Caco-2 (cell line): Measurements from ENCODE around the gene CEBPA. TPM values are rescaled to one million over a fixed set of nuclear protein-coding genes. Genes with fewer than 3 reads are reported as not detected.
A peak's percentile ranks its signal among the peaks of the same experiment; 100 is the strongest.

Source experiments
- BruUV-seq: library from RNA; stranded (reverse); fragments of 400-500 nt; replicated peaks from 2 replicates; lab custom pipeline; 2021; lab: Mats Ljungman, UMichigan
- CTCF ChIA-PET: fragments of 300-600 bp; sonication (Branson Sonifier 250); formaldehyde crosslinking; loops from one replicate; lab custom pipeline; 2022; ENCODE audit warnings: antibody characterized with exemption; lab: Charles Lee
- POLR2A ChIA-PET: fragments of 300-600 bp; sonication (Branson Sonifier 250); formaldehyde crosslinking; loops from one replicate; lab custom pipeline; 2022; ENCODE audit warnings: antibody characterized with exemption; lab: Charles Lee
- DNase-seq, 2 experiments: peaks; one replicate each; pipeline versions ENCODE4 v3.0.0 to v3.0.0-alpha.2; 2020 to 2022
- H3K27me3 ChIP-seq: replicated peaks from 2 replicates; pipeline ENCODE4 v1.6.0; 2011; ENCODE audit warnings: low read length; ENCODE audit not compliant: control insufficient read depth, insufficient read depth
- H3K36me3 ChIP-seq: 2 replicates; pipeline ENCODE4 v1.5.1; 2011; ENCODE audit warnings: low read length; ENCODE audit not compliant: control insufficient read depth, insufficient read depth
- H3K4me1 ChIP-seq: fragments of 250-450 bp; sonication (Bioruptor Pico); 2 replicates; pipeline ENCODE4 v1.5.1; 2020; ENCODE audit warnings: mild to moderate bottlenecking
- H3K4me3 ChIP-seq: 2 replicates; pipeline ENCODE4 v1.5.1; 2011; ENCODE audit warnings: low read depth, mild to moderate bottlenecking, control low read depth, low read length
- H3K9me3 ChIP-seq: fragments of 250-450 bp; sonication (Bioruptor Pico); 2 replicates; pipeline ENCODE4 v1.5.1; 2020; ENCODE audit warnings: mild to moderate bottlenecking, moderate library complexity
- H3K27ac Mint-ChIP-seq: one replicate; pipeline ENCODE4 v1.8.0; 2022; ENCODE audit warnings: mixed read lengths; ENCODE audit not compliant: unreplicated experiment
- H3K27me3 Mint-ChIP-seq: one replicate; pipeline ENCODE4 v1.8.0; 2022; ENCODE audit warnings: mixed read lengths; ENCODE audit not compliant: insufficient read depth, unreplicated experiment
- H3K36me3 Mint-ChIP-seq: one replicate; pipeline ENCODE4 v1.8.0; 2022; ENCODE audit warnings: mild to moderate bottlenecking, mixed read lengths; ENCODE audit not compliant: insufficient read depth, unreplicated experiment
- H3K4me1 Mint-ChIP-seq: one replicate; pipeline ENCODE4 v1.8.0; 2022; ENCODE audit warnings: low read depth, mixed read lengths; ENCODE audit not compliant: unreplicated experiment
- H3K4me3 Mint-ChIP-seq: one replicate; pipeline ENCODE4 v1.8.0; 2022; ENCODE audit warnings: mild to moderate bottlenecking, moderate library complexity, mixed read lengths; ENCODE audit not compliant: unreplicated experiment
- H3K9me3 Mint-ChIP-seq: one replicate; pipeline ENCODE4 v1.8.0; 2022; ENCODE audit warnings: mixed read lengths; ENCODE audit not compliant: unreplicated experiment
- intact Hi-C: fragments of 100-400 bp; cut with micrococcal nuclease; formaldehyde crosslinking; loops from one replicate; pipeline ENCODE4 v1.10.0; 2022; ENCODE audit not compliant: unreplicated experiment
- total RNA-seq: library from RNA; stranded (reverse); gene quantifications from 2 replicates; pipeline ENCODE4 v1.2.3, GENCODE V29; 2022
- TF ChIP-seq, protein P1 (sequence below), 2 experiments: fragments of 200-600 bp in 1 of 2; IDR thresholded peaks; 1 replicate in 1 of 2; 2 replicates in 1 of 2; pipeline versions ENCODE4 v1.5.1 to v1.8.0; 2011 to 2022; ENCODE audit warnings: antibody characterized with exemption in 1 of 2, control low read depth in 1 of 2, inconsistent platforms in 1 of 2, low read depth in 1 of 2, low read length in 1 of 2, mild to moderate bottlenecking in 1 of 2, moderate library complexity in 1 of 2; ENCODE audit not compliant: insufficient read depth in 1 of 2, severe bottlenecking in 1 of 2, unreplicated experiment in 1 of 2

Gene CEBPA
- total RNA-seq, 1 experiment from 2014 or later, result 110 TPM

DNA sequence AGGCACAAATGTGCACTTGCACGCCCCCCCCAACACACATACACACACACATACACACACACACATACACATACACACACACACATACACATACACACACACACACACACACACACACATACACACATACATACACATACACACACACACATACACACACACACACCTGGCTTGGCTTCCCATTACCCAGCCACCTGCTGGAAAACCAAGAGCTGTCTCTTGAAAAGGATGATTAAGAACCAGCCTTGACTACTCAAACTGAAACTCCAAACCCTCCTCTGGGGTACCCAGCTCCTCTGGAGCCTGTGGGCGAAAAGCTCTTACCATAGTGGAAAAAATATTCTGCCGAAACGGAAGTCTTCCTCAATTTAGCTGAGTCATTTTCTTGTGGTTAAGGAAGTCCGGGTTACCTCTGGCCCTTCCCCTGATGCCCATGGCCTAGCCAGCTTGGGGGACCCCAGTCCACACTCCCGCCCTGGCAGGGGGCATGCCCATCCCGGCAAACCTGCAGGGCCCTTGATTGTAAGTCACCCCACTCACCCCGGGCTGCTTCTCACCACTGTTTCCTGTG lies 21.9 kb downstream of the CEBPA start:
- Mint-ChIP-seq H3K36me3 (peaks cover 6% of the 10 kb centered on the region), H3K4me3 (no peak overlapping the region), H3K27ac (peak overlapping the region; percentile 97), H3K27me3 (no peaks in the 10 kb centered on the region), H3K4me1 (peaks cover 33% of the 10 kb centered on the region), H3K9me3 (no peaks in the 10 kb centered on the region)
- intact Hi-C loops, result no loop called here
- H3K9me3 ChIP-seq, result 0 out of 2 replicates have a peak, but pooled peaks cover 5% of the 10 kb centered on the region
- no peak overlapping the region for H3K4me3 ChIP-seq
- TF ChIP-seq, protein P1, sequence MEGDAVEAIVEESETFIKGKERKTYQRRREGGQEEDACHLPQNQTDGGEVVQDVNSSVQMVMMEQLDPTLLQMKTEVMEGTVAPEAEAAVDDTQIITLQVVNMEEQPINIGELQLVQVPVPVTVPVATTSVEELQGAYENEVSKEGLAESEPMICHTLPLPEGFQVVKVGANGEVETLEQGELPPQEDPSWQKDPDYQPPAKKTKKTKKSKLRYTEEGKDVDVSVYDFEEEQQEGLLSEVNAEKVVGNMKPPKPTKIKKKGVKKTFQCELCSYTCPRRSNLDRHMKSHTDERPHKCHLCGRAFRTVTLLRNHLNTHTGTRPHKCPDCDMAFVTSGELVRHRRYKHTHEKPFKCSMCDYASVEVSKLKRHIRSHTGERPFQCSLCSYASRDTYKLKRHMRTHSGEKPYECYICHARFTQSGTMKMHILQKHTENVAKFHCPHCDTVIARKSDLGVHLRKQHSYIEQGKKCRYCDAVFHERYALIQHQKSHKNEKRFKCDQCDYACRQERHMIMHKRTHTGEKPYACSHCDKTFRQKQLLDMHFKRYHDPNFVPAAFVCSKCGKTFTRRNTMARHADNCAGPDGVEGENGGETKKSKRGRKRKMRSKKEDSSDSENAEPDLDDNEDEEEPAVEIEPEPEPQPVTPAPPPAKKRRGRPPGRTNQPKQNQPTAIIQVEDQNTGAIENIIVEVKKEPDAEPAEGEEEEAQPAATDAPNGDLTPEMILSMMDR (IDR thresholded peaks at IDR 0.05; ENCODE audit: insufficient read depth in 1 of 2, low read depth in 1 of 2, low read length in 1 of 2, severe bottlenecking in 1 of 2, unreplicated experiment in 1 of 2), result no peak
- BruUV-seq, result no TSS peak
- H3K36me3 ChIP-seq, result no peaks in the 10 kb centered on the region
- DNase-seq, result no peak
- POLR2A ChIA-PET, result interaction anchor here (0.7 kb wide), 1 partner anchor 93 kb away, joined by 3 read pairs; the partner anchor contains the start of gene CEBPG
- no peaks in the 10 kb centered on the region for H3K27me3 ChIP-seq
- CTCF ChIA-PET, result no interaction called here
- peaks cover 65% of the 10 kb centered on the region for H3K4me1 ChIP-seq

DNA sequence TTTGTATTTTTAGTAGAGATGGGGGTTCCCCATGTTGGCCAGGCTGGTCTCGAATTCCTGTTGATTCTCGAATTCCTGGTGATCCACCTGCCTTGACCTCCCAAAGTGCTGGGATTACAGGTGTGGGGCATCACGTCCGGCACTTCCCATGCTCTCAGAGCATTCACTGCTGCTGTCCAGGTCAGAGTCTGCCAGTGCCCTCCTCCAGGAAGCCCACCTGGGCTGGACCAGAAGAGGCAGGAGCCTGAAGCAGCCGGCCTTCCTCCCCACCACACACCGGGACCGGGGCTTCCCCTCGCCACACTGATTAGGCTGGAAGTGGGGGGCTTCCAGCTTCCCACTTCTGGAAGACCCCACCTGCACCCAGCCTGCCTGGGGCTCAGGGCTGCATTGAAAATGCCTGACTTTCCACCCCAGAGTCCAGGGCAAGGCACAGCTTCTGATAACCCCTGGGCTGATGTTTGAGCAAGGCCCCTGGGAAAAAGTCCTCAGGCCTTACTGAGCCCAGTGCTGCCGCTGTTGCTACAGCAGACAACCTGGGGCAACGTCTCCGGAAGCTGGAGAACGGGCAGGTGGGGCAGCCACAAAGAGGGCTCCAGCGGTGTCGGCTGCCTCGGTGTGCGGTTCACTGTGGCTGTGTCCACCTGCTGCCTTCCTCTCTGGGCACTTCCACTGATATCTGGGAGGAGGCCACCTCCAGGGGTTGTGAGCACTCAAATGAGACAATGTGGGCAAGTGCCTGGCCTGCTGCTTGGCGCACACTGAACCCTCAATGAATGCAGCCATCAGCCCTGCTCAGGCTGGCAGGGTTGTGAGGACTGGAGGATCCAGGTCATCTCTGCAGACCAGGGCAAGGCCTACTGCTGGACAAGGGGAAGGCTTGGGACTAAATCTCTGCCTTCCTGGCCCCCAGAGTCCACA lies 22.6 kb downstream of the CEBPA start:
- DNase-seq, result peak; percentile 51 to 69
- Mint-ChIP-seq H3K4me3 (no peak overlapping the region), H3K4me1 (peaks cover 27% of the 10 kb centered on the region), H3K27me3 (no peaks in the 10 kb centered on the region), H3K36me3 (peaks cover 6% of the 10 kb centered on the region), H3K9me3 (no peaks in the 10 kb centered on the region), H3K27ac (peak overlapping the region; percentile 97)
- ChIA-PET CTCF (interaction anchor here (1.1 kb wide), 1 partner anchor 44 kb away, joined by 3 read pairs; no protein-coding TSS in a partner anchor), POLR2A (interaction anchor here (0.7 to 1.2 kb wide), 3 partner anchors 21 to 94 kb away, joined by 3 to 10 read pairs (median 3); partner anchors contain the start of gene CEBPG)
- H3K4me3 ChIP-seq, result no peak overlapping the region
- no peaks in the 10 kb centered on the region for H3K27me3 ChIP-seq
- peaks cover 65% of the 10 kb centered on the region for H3K4me1 ChIP-seq
- H3K9me3 ChIP-seq, result 0 out of 2 replicates have a peak, but pooled peaks cover 5% of the 10 kb centered on the region
- TF ChIP-seq, protein P1 (IDR thresholded peaks at IDR 0.05; ENCODE audit: insufficient read depth in 1 of 2, low read depth in 1 of 2, low read length in 1 of 2, severe bottlenecking in 1 of 2, unreplicated experiment in 1 of 2), result no peak
- intact Hi-C loops, result loop anchor here (5.0 kb wide), 1 partner anchor 37 kb away; no protein-coding TSS in a partner anchor
- no peaks in the 10 kb centered on the region for H3K36me3 ChIP-seq
- BruUV-seq, result no TSS peak
